ENCODE results near the gene MSANTD2. TPM values are rescaled to one million over a fixed set of nuclear protein-coding genes. Genes with fewer than 3 reads are reported as not detected.

The MSANTD2 gene
- total and polyA plus RNA-seq, 9 of the 15 experiments (the other 6 are each of a cell fraction or from before 2014, with no cell fraction given): 1.3 to 9.9 (median 5.3) TPM

DNA sequence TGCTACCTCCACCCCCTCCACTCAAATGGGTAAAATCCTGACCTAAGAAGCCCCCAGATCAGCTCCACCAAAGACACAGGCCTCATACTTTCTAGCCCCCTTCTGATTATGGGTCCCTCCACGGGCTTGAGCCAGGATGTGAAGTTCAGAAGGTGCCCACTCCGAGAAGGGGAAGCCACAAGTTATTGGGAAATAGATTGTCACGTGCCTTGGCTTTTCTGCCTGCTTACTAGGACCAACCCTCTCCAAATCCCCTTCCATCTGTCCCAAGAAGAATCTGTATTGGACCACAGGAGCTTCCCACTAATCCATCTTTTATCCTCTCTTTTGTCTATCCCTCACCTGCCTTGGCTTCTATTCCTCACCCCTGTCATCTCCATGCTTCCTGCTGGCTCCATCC lies 63.5 kb downstream of the MSANTD2 start:
- intact Hi-C loops (cut with micrococcal nuclease) (no loop called here), in situ Hi-C loops (cut with MboI) (no loop called here)
- Histone ChIP-seq H3K27me3 (ENCODE audit: control insufficient read depth in 2 of 2, insufficient read depth in 2 of 2, low read length in 2 of 2) (peaks cover 10 to 38% of the 10 kb centered on the region in 2 experiments; a peak in 4 of 5 replicates), H4K20me1 (replicated peaks; ENCODE audit: control insufficient read depth, insufficient read depth, low read length) (0 out of 2 replicates have a peak, but pooled peaks cover 2% of the 10 kb centered on the region), H2AFZ (ENCODE audit: low read depth, low read length) (no peak overlapping the region), H3K9me3 (replicated peaks; ENCODE audit: control insufficient read depth, insufficient read depth, low read depth, low read length) (no peaks in the 10 kb centered on the region), H3K4me2 (ENCODE audit: insufficient read depth, low read length) (no peak overlapping the region), H3K4me1 (replicated peaks in 1 of 2; ENCODE audit: control insufficient read depth in 2 of 2, insufficient read depth in 2 of 2, low read length in 2 of 2) (peaks cover 13 to 17% of the 10 kb centered on the region in 2 experiments; a peak in 4 of 5 replicates), H3K79me2 (ENCODE audit: control insufficient read depth, insufficient read depth, low read length) (no peaks in the 10 kb centered on the region), H3K9ac (ENCODE audit: insufficient read depth in 1 of 2, low read depth in 2 of 2, low read length in 2 of 2) (no peak overlapping the region), H3K36me3 (ENCODE audit: control insufficient read depth, insufficient read depth, low read length) (no peaks in the 10 kb centered on the region), H3K27ac (ENCODE audit: extremely low read depth, low read depth, low read length) (no peak overlapping the region), H3K4me3 (no peak overlapping the region), H3K9me1 (ENCODE audit: control insufficient read depth, insufficient read depth, low read length) (no peaks in the 10 kb centered on the region)
- ChIA-PET POLR2A (interaction anchor here (0.6 kb wide), 1 partner anchor 13 kb away, joined by 4 read pairs; no protein-coding TSS in a partner anchor), CTCF (ENCODE audit: low intra/inter-chr PET ratio) (no interaction called here)
- no peak for TF ChIP-seq SAP30 (IDR thresholded peaks at IDR 0.05; ENCODE audit: borderline replicate concordance, insufficient read depth, low read depth, low read length, poor library complexity, severe bottlenecking)
- 0 out of 2 replicates have a peak, but pooled peaks have one; percentile 18 for TF ChIP-seq CEBPB (tag; IDR thresholded peaks at IDR 0.05)
- no peak for TF ChIP-seq BDP1 (IDR thresholded peaks at IDR 0.05; ENCODE audit: insufficient read depth, insufficient read length)
- peak; percentile 21; the same call in 1 of the 2 replicates for TF ChIP-seq BHLHE40 (IDR thresholded peaks at IDR 0.05; ENCODE audit: low read length)
- no peak for TF ChIP-seq SP1 (CRISPR knock-in tag; IDR thresholded peaks at IDR 0.05)
- TF ChIP-seq, protein P1, sequence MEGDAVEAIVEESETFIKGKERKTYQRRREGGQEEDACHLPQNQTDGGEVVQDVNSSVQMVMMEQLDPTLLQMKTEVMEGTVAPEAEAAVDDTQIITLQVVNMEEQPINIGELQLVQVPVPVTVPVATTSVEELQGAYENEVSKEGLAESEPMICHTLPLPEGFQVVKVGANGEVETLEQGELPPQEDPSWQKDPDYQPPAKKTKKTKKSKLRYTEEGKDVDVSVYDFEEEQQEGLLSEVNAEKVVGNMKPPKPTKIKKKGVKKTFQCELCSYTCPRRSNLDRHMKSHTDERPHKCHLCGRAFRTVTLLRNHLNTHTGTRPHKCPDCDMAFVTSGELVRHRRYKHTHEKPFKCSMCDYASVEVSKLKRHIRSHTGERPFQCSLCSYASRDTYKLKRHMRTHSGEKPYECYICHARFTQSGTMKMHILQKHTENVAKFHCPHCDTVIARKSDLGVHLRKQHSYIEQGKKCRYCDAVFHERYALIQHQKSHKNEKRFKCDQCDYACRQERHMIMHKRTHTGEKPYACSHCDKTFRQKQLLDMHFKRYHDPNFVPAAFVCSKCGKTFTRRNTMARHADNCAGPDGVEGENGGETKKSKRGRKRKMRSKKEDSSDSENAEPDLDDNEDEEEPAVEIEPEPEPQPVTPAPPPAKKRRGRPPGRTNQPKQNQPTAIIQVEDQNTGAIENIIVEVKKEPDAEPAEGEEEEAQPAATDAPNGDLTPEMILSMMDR (IDR thresholded peaks at IDR 0.05 in 2 of 3, conservative IDR thresholded peaks at IDR 0.05 in 1 of 3; ENCODE audit: insufficient read depth in 2 of 3, low read depth in 1 of 3, low read length in 3 of 3): no peak
- no peak for TF ChIP-seq PHF8 (IDR thresholded peaks at IDR 0.05; ENCODE audit: borderline replicate concordance, low read length)
- DNase-seq (ENCODE audit: extremely low read depth in 1 of 4, low spot score in 3 of 4): no peak
- no peak for FAIRE-seq
- no TSS peak for BruUV-seq (replicated peaks)
- WGBS (ENCODE audit: insufficient coverage, low coverage, missing lambda C conversion rate): 0% methylated on average over 3 of the region's 3 CpGs
- ATAC-seq: no peak
